HepG2 (cell line): ENCODE data around the gene PHKB. TPM values are rescaled to one million over a fixed set of nuclear protein-coding genes. Genes with fewer than 3 reads are reported as not detected.

ENCODE experiments used
- ATAC-seq: fragments of 200-7000 bp; cut with Tn5 transposase; 3 replicates; pipeline ENCODE4 v1.9.1; 2020; ENCODE audit warnings: mild to moderate bottlenecking, moderate library complexity
- BruUV-seq: library from RNA; stranded (reverse); fragments of 400-500 nt; replicated peaks from 2 replicates; lab custom pipeline; 2021; lab: Mats Ljungman, UMichigan
- CTCF ChIA-PET: fragments of 300-600 bp; formaldehyde crosslinking; extraction: SDS; loops from one replicate; lab custom pipeline; 2021; ENCODE audit warnings: low total read pairs, inconsistent platforms, low intra/inter-chr PET ratio; lab: Yijun Ruan, JAX
- POLR2A ChIA-PET: fragments of 350-600 bp; sonication (Branson Sonifier 250); formaldehyde crosslinking; loops from one replicate; lab custom pipeline; 2020; ENCODE audit warnings: antibody characterized with exemption, inconsistent platforms; lab: Yijun Ruan, JAX
- DNase-seq: peaks from one replicate; pipeline ENCODE4 v3.0.0-alpha.2; 2015; ENCODE audit warnings: low spot score
- FAIRE-seq: peaks from 3 replicates; lab custom pipeline; 2011; peaks lifted over from hg19 to GRCh38; lab: Jason Lieb, UNC
- H2AFZ ChIP-seq: one replicate; pipeline ENCODE4 v1.6.1; 2011; ENCODE audit warnings: low read length, inconsistent platforms
- H3K27ac ChIP-seq: fragments of 300-600 bp; 3 replicates; pipeline ENCODE4 v1.8.0; 2011; ENCODE audit warnings: mixed run types, mild to moderate bottlenecking, mixed read lengths, low read length, inconsistent platforms; ENCODE audit not compliant: insufficient read depth; ENCODE audit errors: extremely low read length
- H3K27me3 ChIP-seq, 2 experiments: fragments of 200-600 bp in 1 of 2; 2 replicates in 1 of 2; 3 replicates in 1 of 2; pipeline versions ENCODE4 v1.6.0 to v1.8.0; 2011; ENCODE audit warnings: low read length in 2 of 2, mild to moderate bottlenecking in 2 of 2, moderate library complexity in 2 of 2, inconsistent platforms in 1 of 2; ENCODE audit not compliant: insufficient read depth in 2 of 2, control insufficient read depth in 1 of 2
- H3K36me3 ChIP-seq, 2 experiments: fragments of 200-600 bp in 1 of 2; replicated peaks in 1 of 2; 2 replicates in 1 of 2; 3 replicates in 1 of 2; pipeline versions ENCODE4 v1.5.1 to v1.8.0; 2011; ENCODE audit warnings: low read length in 2 of 2, inconsistent platforms in 1 of 2; ENCODE audit not compliant: insufficient read depth in 2 of 2, control insufficient read depth in 1 of 2
- H3K4me1 ChIP-seq: 2 replicates; pipeline ENCODE4 v1.5.1; 2012; ENCODE audit warnings: low read length, inconsistent platforms; ENCODE audit not compliant: insufficient read depth
- H3K4me2 ChIP-seq: 2 replicates; pipeline ENCODE4 v1.6.0; 2011; ENCODE audit warnings: low read depth, low read length, inconsistent platforms
- H3K4me3 ChIP-seq, 3 experiments: fragments of 200-600 bp in 1 of 3; sonication (generic), shearing (Covaris generic) in 1 of 3; replicated peaks in 1 of 3; 2 replicates each; pipeline ENCODE4 v1.5.1; 2011 to 2016; ENCODE audit warnings: low read length in 3 of 3, inconsistent platforms in 2 of 3, low read depth in 2 of 3, mild to moderate bottlenecking in 2 of 3, control low read depth in 1 of 3, mixed read lengths in 1 of 3; ENCODE audit not compliant: insufficient read depth in 1 of 3
- H3K79me2 ChIP-seq: one replicate; pipeline ENCODE4 v1.6.1; 2011; ENCODE audit warnings: low read length, inconsistent platforms; ENCODE audit not compliant: insufficient read depth
- H3K9ac ChIP-seq: 2 replicates; pipeline ENCODE4 v1.6.0; 2011; ENCODE audit warnings: mild to moderate bottlenecking, low read depth, low read length, inconsistent platforms; ENCODE audit not compliant: insufficient read depth
- H3K9me3 ChIP-seq: 2 replicates; pipeline ENCODE4 v1.5.1; 2012; ENCODE audit warnings: mild to moderate bottlenecking, low read length
- H4K20me1 ChIP-seq: 2 replicates; pipeline ENCODE4 v1.6.0; 2011; ENCODE audit warnings: inconsistent platforms, mild to moderate bottlenecking, low read length, moderate library complexity; ENCODE audit not compliant: insufficient read depth
- CAMTA2 ChIP-seq: sonication (generic); formaldehyde crosslinking; IDR thresholded peaks from 2 replicates; pipeline ENCODE4 v1.4.0; 2020; ENCODE audit warnings: mild to moderate bottlenecking, missing genetic modification reagents, borderline replicate concordance
- E2F1 ChIP-seq: sonication (generic); formaldehyde crosslinking; IDR thresholded peaks from 2 replicates; pipeline ENCODE4 v1.5.0; 2020; ENCODE audit warnings: missing genetic modification reagents
- EEA1 ChIP-seq: sonication (generic); formaldehyde crosslinking; IDR thresholded peaks from 2 replicates; pipeline ENCODE4 v1.5.1; 2020; ENCODE audit warnings: mild to moderate bottlenecking, missing genetic modification reagents, borderline replicate concordance
- GATAD2A ChIP-seq: IDR thresholded peaks from 2 replicates; pipeline ENCODE4 v1.6.1; 2016
- ISX ChIP-seq: sonication (generic); formaldehyde crosslinking; conservative IDR thresholded peaks from 2 replicates; pipeline ENCODE4 v1.5.0; 2020; ENCODE audit warnings: missing genetic modification reagents
- MTERF4 ChIP-seq: sonication (generic); formaldehyde crosslinking; IDR thresholded peaks from 2 replicates; pipeline ENCODE4 v1.8.0; 2023; ENCODE audit warnings: mild to moderate bottlenecking, missing genetic modification reagents
- POGK ChIP-seq: sonication (generic); formaldehyde crosslinking; conservative IDR thresholded peaks from 2 replicates; pipeline ENCODE4 v1.8.0; 2022; ENCODE audit warnings: mild to moderate bottlenecking, moderate library complexity, missing genetic modification reagents
- REL ChIP-seq: sonication (generic); formaldehyde crosslinking; conservative IDR thresholded peaks from 2 replicates; pipeline ENCODE4 v1.8.0; 2022; ENCODE audit warnings: mild to moderate bottlenecking, missing genetic modification reagents, moderate library complexity
- SSRP1 ChIP-seq: IDR thresholded peaks from 2 replicates; pipeline ENCODE4 v1.6.1; 2016; ENCODE audit warnings: control low read depth
- THAP8 ChIP-seq: sonication (generic); formaldehyde crosslinking; IDR thresholded peaks from 2 replicates; pipeline ENCODE4 v1.5.1; 2020; ENCODE audit warnings: missing genetic modification reagents, mild to moderate bottlenecking, borderline replicate concordance
- TP53 ChIP-seq: sonication (generic); formaldehyde crosslinking; conservative IDR thresholded peaks from 2 replicates; pipeline ENCODE4 v1.4.0; 2020; ENCODE audit warnings: missing genetic modification reagents
- ZBTB25 ChIP-seq: IDR thresholded peaks from 2 replicates; pipeline ENCODE4 v1.6.1; 2018; ENCODE audit warnings: missing genetic modification reagents
- ZNF414 ChIP-seq: sonication (generic); formaldehyde crosslinking; IDR thresholded peaks from 2 replicates; pipeline ENCODE4 v1.5.0; 2020; ENCODE audit warnings: missing genetic modification reagents
- ZNF430 ChIP-seq: sonication (generic); formaldehyde crosslinking; IDR thresholded peaks from 2 replicates; pipeline ENCODE4 v1.9.0; 2021; ENCODE audit warnings: mild to moderate bottlenecking, missing genetic modification reagents
- ZNF580 ChIP-seq: IDR thresholded peaks from 2 replicates; pipeline ENCODE4 v1.6.1; 2016; ENCODE audit warnings: low read depth, borderline replicate concordance
- ZNF839 ChIP-seq: sonication (generic); formaldehyde crosslinking; IDR thresholded peaks from 2 replicates; pipeline ENCODE4 v1.4.0; 2020; ENCODE audit warnings: missing genetic modification reagents, mild to moderate bottlenecking, borderline replicate concordance
- ZSCAN12 ChIP-seq: sonication (generic); formaldehyde crosslinking; IDR thresholded peaks from 2 replicates; pipeline ENCODE4 v1.9.0; 2021; ENCODE audit warnings: mild to moderate bottlenecking, missing genetic modification reagents
- ZSCAN21 ChIP-seq: sonication (generic); formaldehyde crosslinking; IDR thresholded peaks from 2 replicates; pipeline ENCODE4 v1.8.0; 2022; ENCODE audit warnings: mild to moderate bottlenecking, missing genetic modification reagents, moderate library complexity, borderline replicate concordance
- WGBS: methylation state at CpG from one replicate; pipeline ENCODE4 v1.1.6; 2017; ENCODE audit warnings: low lambda C conversion rate; 5-methylcytosine and 5-hydroxymethylcytosine counted together
- in situ Hi-C: cut with HindIII; loops from 2 replicates; pipeline ENCODE4 v1.10.0; 2017; ENCODE audit warnings: low pct_unique_long_range_greater_than_20kb; ENCODE audit not compliant: extremely low pct_ligation_motif_present
- intact Hi-C: fragments of 100-400 bp; cut with micrococcal nuclease; formaldehyde crosslinking; loops from one replicate; pipeline ENCODE4 v1.10.0; 2022; ENCODE audit not compliant: unreplicated experiment
- polyA plus RNA-seq, 8 experiments: library from polyadenylated mRNA; depleted of rRNA in 3 of 8; stranded (reverse) in 7 of 8; unstranded in 1 of 8; fragments of >200 nt; fragmentation: Illumina TruSeq in 4 of 8; extraction: Trizol in 4 of 8; gene quantifications; 2 replicates each; pipeline versions ENCODE4 v1.2.1 to v1.2.3, GENCODE V29; 2011 to 2016; ENCODE audit warnings: low read depth in 4 of 8, missing spikeins in 1 of 8, mixed read lengths in 1 of 8; ENCODE audit not compliant: insufficient read depth in 1 of 8
- total RNA-seq, 5 experiments: library from RNA; depleted of rRNA; stranded (reverse); fragments of >200 nt; fragmentation: Illumina TruSeq; extraction: Trizol; gene quantifications; 2 replicates each; pipeline ENCODE4 v1.2.3, GENCODE V29; 2016; ENCODE audit warnings: low read depth in 1 of 5

PHKB gene
- total and polyA plus RNA-seq, 2 of the 13 experiments (the other 11 are each of a cell fraction or from before 2014, with no cell fraction given) = 66.0 to 80.8 TPM

- CTCF ChIA-PET = no interaction called here
- no peaks in the 10 kb centered on the region for H3K79me2 ChIP-seq
- POLR2A ChIA-PET = no interaction called here
- H3K27me3 ChIP-seq = no peaks in the 10 kb centered on the region
- ATAC-seq = no peak
- H2AFZ ChIP-seq = no peak overlapping the region
- intact Hi-C loops (no loop called here), in situ Hi-C loops (no loop called here)
- DNase-seq = no peak
- no peaks in the 10 kb centered on the region for H3K9me3 ChIP-seq
- H3K27ac ChIP-seq = no peak overlapping the region
- no peaks in the 10 kb centered on the region for H4K20me1 ChIP-seq
- H3K4me3 ChIP-seq = no peak overlapping the region
- H3K36me3 ChIP-seq = peaks cover 2 to 9% of the 10 kb centered on the region in 2 experiments; a peak in 3 of 5 replicates
- no peak for FAIRE-seq
- 99% methylated on average over 6 of the region's 6 CpGs for WGBS
- H3K9ac ChIP-seq = no peak overlapping the region
- no TSS peak for BruUV-seq
- H3K4me1 ChIP-seq = no peaks in the 10 kb centered on the region
- TF ChIP-seq ISX (CRISPR knock-in tag) (no peak), REL (CRISPR knock-in tag) (no peak), ZNF839 (CRISPR knock-in tag) (no peak), THAP8 (CRISPR knock-in tag) (no peak), CAMTA2 (no peak), ZSCAN12 (CRISPR knock-in tag) (no peak), TP53 (no peak), E2F1 (CRISPR knock-in tag) (no peak), ZBTB25 (no peak), MTERF4 (CRISPR knock-in tag) (no peak), ZSCAN21 (CRISPR knock-in tag) (no peak), SSRP1 (CRISPR knock-in tag) (no peak), GATAD2A (CRISPR knock-in tag) (no peak), ZNF414 (CRISPR knock-in tag) (no peak), ZNF430 (no peak), POGK (CRISPR knock-in tag) (no peak), EEA1 (CRISPR knock-in tag) (no peak), ZNF580 (CRISPR knock-in tag) (no peak)
- H3K4me2 ChIP-seq = no peak overlapping the region
Measured at GRCh38 chr16:47600376-47600775, 139.2 kb downstream of the PHKB start.
